NCI-H524 (cell line): ENCODE measurements around the gene FAM131C.
"Not testable (repeated sequence)": the region's sequence is repeated elsewhere in the genome, so short reads cannot be mapped to it uniquely, and the experiment has no call there.

ENCODE experiments used
- DNase-seq, 2 experiments: peaks; one replicate each; lab custom pipeline; 2025; lab: John Stamatoyannopoulos, UW

The FAM131C gene

DNA sequence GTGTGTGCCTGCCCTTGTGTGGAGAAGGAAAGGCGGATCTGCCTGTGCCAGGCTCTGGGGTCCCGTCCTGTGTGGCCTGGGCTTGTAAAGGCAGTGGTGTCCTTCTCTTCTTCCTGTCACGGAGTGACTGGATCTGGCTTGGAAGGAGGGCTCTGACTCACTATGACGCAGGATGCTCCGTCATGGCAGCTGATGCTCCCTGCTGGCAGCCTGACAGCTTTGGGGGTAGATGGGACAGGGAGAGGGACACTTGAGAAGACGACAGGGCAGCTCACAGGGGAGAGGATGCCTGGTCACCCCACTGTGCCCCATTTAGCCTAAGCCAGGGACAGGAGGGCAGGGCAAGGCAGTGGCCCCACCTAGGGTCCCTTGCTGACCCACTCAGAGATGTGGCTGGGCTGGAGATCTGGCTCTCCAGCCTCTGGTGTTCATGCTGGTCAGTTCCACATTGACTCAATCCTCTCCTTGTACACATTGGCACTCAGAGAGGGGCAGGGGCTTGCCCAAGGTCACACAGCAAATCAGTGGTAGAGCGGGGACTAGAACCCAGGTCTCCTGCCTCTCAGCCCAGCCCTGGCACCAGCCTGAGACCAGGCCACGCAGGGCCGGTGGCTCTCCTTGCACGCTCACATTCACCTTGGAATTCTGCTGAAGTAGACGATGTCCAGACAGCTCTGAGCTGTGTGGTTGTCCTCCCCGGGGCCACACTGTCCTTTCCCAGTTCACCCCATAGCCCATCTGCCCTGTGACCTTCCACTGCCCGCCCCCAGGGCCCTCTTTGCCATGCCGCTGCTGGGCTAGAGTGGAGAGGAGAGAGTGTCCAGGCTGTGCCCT, 2.8 kb upstream of the FAM131C start:
- DNase-seq = no peak

DNA sequence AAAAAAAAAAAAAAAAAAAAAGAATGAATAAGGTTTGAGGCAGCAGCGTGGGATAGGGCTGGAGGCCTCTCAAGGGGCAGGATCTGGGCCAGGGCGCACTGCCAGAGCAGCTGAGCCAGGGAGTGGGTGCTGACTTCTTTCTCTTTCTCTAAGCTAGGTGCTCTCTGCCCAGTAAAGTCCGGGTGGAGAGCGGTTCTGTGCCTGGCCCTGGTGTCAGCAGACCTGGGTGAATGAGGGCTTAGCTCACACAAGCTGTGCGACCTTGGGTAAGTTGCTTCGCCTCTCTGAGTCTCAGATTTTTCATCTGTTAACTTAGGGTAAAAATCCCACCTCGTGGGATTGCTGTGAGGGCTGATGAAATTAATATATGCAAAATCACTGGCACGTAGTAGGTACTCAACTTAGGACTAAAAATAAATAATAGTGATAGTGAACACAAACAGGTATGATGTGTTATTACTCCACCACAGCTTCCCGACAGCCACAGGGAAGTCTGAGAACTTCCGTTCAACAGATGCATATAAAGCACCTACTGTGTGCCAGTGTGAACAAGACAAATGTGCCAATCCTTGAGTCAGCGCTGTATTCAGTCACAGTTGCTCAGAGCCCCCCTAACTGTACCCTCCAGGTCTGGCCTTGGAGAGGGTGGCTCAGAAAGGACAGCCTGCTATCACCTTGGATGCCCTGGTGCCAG, 2.0 kb upstream of the FAM131C start:
- DNase-seq = no peak

DNA sequence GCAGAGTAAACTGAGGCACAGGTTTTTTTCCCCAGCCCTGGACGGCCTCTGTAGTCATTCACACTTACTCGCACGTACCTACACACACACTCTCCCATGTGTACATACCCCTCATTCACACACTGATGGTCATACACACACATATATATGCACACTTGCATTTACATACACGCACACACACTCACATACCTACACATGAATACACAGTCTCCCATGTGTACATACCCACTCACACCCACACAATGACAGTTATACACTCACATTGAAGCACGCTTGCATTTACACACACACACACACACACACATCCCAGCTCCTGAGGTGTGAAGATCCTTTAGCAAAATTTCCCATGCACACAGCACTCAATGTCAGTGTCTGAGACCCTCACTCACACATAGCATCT, 766 bp upstream of the FAM131C start:
- DNase-seq = no peak

DNA sequence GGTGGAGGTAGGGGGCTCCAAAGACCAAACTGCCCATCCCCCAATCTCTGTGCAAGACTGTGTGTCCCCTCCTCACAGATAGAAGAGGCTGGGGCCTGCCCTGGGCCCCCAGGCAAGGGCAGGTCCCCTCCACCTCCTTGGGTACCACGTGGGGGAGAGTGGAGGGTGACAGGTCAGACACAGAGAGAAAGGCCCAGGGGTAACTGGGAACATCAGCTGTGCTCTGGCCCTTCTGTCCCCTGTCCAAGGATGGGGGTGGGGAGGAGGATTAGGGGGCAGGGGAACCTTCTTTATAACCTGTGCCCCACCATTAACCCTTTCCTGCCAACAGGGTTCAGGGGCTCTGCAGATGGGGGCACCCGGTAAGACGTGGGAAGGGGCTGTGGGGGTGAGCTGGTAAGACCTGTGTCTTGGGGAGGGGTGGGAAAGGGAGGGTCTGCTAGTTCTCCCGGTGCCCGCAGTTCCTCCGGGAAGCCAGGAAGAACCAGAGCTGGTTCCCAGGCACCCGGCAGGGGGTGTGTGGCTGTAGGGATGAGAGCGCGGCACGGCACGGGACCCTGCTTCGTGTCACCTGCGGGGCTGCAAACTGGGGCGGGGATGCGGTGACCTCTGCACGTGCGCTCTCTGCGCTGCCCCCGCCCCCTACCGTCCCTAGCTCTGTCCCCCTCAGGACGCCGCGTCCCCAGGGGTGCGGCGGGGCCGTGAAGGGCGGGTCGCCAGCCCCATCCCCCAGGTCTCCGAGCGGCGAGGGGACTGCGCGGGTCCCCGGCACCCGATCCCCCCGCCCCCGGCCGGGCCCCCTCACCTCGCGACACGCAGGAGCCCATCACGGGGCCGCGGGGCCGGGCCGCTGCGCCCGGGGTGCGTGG, 601 bp downstream of the FAM131C start:
- peak in 1 of 2 experiments; percentile 24 for DNase-seq

DNA sequence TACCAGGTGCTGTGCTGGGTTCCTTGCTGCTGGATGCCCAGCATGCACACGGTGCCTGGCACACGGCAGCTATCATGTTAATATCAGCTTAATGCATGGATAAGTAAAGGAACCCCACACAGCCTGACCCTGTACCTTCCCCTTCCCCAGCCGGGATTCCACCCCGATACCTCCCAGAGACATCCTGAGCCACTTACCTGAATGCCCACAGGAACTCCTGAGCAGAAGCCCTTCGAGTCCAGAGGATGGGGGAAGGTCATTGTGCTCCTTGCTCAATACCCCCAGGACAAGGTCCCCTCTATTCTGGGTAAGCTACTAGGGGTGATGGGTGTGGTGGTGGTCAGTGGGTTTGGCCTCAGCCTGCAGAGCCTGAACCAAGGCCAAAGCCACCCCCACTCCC, 1.4 kb downstream of the FAM131C start:
- no peak for DNase-seq

DNA sequence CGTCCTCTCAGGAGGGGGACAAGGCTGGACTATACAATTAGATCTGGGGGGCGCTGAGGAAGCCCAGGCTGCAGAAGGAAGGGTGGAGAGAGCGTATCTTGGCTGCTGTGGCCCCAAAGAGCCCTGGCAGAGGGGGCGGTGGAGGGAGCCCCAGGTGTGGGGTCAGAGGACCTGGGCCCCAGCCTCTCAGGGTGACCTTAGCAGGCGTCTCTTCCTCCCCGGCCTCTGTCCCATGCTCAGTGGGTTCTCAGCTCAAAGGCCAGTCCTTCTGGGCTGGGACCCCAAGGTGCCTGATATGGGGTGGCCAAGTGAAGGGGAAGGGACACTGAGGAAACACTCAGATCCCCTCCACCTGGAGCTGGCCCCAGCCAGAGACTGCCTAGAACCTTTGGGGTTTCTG, 1.8 kb downstream of the FAM131C start:
- DNase-seq = no peak

DNA sequence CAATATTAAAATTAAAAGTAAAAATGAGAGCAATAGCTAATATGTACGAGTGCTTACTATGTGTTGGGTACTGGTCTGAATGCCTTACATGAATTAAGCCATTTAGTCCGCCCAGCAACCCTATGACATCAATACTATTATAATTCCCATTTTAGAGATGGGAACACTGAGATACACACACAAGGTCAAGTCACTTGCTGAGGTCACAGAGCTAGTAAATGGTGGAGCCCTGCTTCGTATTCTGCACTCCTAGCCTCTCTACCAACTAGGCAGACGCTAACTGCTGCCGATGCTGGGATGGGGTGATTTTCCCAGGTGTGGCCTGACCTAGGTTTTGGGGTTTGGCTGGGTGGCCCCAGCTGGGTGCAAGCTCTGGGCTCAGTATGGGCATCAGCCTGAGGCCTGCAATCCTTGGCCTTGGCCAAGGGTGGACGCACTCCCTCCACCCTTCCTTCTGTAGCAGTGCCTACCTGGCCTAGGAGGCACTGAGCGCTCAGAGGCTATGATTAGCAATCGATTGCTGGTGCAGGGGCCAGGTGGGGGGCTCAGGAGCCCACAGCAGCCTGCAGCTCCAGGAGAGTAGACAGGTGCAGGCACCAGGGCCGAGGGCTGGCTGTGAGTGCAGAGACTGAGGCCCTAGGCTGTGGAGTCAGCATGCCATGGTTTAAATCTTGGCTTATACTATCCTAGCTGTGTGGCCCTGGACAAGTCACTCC, 2.7 kb downstream of the FAM131C start:
- no peak for DNase-seq

DNA sequence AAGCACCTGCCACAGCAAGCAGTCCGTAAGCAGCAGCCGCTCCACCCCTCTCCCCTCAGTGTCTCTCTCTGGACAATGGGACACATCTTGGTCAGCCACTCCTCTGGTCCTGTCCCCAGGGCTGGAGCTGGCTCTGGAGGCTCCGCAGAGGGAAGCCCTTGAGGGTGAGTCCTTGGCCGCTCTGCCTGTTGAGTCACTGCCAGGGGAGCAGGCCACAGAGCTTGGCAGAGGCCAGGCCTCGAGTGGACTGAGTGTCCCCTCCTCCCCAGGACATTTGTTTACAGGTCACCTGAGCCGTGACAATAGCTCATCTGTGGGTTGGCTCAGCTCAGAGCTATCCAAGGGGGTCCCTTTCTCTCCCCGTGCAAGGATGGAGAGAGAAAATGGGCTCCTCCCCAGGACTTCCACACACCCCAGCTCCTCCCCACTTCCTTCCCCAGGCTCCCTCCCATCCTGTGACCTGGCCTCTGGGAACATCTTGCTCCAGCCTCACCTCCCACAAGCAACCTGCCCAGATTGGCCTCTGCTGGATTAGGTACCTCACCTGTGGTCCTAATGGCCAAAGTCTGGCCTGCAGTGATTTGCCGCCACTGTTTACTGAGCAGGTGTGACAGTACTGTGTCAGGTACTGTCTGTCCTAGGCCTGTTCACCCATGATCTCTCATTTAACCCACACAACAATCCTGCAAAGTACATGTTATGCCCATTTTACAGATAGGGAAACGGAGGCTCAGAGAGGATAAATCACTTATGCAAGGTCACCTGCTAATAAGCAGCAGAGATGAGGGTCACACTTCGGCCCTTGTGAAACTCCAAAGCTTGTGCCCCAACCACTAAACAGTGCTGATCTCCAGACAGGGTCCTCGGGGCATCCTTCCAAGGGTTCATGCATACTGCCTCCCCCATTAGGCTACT, 4.8 kb downstream of the FAM131C start:
- no peak for DNase-seq

DNA sequence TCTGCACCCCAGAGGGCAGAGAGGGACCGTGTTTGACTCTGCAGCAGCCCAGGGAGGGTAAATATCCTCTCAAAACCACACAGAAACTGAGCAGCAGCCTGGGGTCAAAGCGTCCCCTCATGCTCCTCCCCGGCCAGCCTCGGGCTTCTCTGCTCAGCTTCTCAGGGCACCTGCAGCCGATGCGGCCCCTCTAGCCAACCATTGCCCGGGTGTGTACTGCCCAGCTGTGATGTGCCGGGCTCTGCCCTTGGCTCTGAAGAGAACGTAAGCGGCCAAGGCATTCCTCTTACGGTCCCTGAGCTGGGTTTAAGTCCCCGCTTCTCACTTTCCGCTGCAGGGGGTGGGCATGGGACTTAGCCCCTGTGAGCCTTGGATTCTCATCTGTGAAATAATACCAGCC, 5.5 kb downstream of the FAM131C start:
- DNase-seq = no peak

DNA sequence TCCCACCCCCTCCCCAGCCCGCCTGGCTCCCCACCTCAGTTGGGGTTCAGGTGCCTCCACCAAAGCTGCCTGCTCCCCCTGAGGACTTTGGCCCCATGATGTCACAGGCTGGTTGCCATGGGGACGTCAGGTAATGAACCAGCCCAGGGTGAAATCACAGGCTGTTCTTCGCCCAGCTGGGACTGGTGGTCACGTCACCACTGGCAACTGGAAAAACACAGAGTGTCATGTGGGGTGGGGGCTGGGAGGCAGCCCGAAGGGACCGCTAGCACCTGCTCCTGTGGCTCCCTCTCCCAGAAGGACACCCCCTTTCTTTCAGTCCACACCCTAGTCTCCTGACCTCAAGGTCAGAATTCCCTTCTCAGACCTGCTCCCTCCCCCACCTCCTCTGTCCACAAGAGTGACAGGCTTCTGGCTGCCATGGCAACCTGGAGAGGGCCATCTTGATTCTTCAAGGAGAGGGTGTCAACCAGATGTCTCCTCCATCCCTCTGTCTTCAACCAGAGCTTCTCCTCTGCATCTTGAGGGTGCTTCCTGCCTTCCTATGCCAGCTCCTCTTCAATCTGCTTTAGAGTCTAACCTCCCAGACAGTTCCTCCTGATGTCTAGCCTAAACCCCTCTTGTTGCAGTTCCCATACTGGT, 6.2 kb downstream of the FAM131C start:
- peak; percentile 77 to 89 for DNase-seq

DNA sequence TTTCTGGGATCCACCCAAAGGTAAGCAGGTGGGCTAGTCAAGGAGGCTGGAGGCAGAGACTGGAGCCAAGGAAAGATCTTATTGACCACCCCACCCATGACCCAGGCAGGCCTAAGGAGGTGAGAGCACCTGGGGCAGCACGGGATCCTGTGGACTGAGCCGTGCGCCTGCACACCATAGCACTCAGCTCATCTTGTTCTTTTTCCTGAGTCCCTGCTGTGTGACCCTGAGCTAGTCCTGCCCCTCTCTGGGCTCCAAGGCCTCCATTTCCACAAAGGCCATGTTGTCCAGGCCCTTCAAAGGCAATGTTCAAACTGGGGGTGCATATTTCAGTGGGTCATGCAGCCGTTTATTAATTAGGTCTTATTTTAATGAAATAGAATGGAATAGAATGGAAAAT, 7.2 kb downstream of the FAM131C start:
- DNase-seq = no peak

DNA sequence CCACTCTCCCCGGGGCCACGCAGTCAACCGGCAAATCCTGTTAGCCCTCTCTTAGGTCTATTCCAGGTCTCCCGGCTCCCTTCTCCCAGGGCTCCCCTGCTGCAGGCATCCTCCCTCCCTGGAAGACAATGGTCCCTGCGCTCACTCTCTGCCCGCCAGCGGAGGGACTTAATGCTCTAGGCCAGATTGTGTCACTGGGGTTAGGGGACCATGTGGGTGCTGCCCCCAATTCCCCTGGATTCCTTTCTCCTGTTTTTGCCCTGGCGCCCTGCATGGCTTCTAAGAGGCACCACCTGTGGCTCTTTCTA, 8.2 kb downstream of the FAM131C start:
- no peak for DNase-seq

DNA sequence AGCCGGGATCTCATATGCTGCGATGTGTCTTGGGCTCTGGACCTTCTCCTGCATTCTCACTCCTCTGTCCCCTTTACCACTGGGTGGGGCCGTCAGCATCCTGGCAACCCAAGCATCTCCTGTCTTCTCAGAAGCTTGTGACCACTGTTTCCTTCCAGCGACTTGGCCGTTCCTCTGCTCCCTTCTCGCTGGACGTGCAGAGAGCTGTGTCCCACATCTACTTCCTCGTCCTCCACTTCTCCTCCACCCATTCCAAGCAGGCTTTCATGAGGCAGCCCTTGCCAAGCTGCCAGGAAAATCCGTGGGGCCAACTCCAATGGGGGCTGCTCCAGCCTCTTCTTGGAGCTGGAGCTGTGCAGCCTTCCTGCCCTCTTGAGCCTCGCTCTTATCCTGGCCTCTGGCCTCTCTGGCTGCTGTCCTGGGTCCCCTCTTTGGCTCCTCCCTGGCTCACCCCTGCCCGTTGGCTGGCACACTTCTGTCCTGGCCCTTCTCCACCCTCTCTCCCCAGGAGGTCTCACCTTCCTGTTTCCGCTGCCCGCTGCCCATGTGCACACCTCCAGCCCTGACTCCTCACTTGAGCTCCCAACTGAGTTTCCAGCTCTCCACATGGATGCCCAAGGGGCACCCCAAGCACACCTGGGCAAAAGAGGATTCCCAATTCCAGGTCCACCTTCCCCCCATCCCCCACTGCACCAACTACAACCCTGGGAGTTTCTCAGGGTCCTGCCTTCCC, 8.7 kb downstream of the FAM131C start:
- DNase-seq = no peak

DNA sequence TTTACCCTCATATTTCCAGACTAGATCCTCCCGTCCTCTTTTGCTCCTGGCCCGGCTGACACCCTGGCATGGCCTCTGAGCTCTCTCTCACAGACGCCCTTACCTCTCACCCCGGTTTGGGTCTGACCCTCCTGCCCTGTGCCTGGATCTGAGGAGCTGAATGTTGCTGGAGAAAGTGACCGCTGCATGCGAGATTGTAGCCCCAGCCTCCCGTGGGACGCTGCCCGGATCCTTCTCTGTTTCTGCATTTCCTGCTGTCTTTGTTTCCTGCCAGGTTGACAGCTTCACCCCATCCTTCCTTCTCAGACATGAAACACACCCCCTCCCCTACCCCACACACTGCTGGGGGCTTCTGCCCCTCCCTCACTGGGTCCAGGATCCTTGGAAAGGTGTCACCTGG, 9.5 kb downstream of the FAM131C start:
- no peak for DNase-seq

DNA sequence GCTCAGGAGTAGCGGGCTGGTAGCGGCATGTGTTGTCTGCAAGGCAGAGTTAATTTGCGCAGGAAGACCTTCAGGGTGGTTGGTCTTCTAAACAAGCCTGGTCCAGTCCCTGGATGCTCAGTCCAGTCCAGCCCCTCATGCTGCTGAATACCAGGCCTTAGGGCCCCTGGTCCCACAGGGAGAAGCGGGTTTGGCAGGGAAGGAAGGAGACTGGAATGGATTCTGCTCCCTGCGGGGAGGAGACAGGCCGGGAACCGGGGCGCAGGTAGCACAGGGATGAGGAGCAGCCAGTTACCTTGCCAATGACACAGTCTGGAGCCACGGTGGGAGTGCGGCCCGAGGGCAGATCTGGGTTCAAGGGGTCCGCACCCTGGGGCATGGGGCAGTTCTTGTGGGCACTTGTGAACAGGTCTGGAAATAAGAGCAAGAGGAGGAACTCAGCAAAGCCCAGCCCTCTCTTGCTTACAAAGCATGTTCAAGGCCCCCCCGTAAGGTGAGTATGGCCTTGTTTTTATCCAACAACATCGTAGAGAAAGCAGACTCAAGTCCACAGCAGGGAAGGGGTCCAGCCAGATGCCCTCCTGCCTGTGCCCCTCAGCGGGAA, 10.1 kb downstream of the FAM131C start:
- DNase-seq = no peak

DNA sequence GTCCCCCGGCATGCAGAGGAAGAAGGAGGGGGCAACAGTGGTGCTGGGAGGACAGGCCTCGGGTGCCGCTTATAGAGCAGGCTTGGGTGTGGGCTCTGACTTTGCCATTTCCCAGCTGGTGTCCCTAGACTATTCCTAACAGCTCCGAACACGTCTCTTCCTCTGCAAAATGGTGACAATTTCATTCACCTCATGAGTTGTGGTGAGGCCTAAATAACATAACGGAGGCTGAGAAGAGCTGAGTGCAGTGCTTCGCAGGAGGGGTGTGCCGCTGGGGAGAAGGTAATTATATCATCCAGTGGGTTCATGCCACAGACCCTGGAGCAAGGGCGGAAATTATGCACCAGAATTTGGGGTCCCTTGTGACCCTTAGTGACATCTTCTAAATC, 10.8 kb downstream of the FAM131C start:
- not testable (repeated sequence) for DNase-seq

DNA sequence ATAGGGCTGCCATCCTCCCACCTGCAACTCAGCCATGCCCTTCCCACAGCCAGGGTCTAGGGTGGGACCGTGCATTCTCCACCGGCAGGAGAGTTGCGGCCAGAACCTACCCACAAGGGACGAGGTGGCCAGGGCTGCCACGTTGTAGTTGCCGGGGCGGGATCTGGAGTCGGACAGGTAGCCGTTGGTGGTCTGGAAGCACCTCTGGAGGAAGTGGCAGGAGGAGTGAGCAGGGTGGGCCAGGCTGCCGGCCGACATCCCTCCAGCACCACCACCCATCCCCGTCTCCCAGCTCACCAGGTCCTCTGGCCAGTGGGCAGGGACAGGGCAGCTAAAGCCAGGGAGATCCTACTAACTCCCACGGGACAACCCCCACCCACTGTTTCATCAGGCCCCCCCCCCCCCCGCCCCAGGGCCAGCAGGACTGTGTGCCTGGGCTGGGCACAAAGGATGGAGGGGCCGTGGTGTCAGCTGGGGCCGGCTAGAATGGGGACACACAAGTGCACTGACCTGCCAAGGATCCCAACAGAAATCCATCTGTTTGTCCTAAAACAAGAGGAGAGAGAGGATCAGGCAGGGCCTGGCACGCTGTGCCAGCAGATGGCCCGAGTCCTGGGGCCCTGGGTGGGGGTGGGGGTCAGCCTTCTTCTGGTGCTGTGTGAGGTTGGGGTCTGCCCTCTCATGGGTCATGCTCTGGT, 11.3 kb downstream of the FAM131C start:
- DNase-seq = peak in 1 of 2 experiments; percentile 34

DNA sequence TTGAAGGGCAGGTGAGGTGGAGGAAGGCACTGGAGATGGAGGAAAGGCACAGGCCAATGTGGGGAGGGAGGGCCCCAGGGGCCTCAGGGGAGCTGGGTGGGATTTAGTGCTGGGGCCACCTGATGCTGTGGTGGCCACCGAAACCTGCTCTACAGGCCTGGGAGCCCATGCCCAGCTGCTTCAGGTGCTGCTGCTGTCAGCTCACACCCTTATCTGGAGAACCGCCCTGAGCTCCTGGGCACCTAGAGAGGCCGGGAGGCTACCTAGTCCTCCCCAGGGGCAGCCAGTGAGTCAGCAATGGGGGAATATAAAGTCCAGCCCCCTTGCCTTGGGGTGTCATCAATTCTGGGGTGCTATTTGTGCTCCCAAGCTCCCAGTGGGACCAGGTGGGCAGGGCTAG, 12.2 kb downstream of the FAM131C start:
- no peak for DNase-seq
